NCI-H510A treated with DMSO at 0.1 percent for 48 hours (cell line): ENCODE data around the gene LGALS8.
"Not testable (repeated sequence)": the region's sequence is repeated elsewhere in the genome, so short reads cannot be mapped to it uniquely, and the experiment has no call there.

Source experiments
- DNase-seq: peaks from one replicate; lab custom pipeline; 2025; lab: John Stamatoyannopoulos, UW

Gene LGALS8

GRCh38 chr1:236541710-236542109, 17.9 kb downstream of the LGALS8 start:
- no peak for DNase-seq

DNA sequence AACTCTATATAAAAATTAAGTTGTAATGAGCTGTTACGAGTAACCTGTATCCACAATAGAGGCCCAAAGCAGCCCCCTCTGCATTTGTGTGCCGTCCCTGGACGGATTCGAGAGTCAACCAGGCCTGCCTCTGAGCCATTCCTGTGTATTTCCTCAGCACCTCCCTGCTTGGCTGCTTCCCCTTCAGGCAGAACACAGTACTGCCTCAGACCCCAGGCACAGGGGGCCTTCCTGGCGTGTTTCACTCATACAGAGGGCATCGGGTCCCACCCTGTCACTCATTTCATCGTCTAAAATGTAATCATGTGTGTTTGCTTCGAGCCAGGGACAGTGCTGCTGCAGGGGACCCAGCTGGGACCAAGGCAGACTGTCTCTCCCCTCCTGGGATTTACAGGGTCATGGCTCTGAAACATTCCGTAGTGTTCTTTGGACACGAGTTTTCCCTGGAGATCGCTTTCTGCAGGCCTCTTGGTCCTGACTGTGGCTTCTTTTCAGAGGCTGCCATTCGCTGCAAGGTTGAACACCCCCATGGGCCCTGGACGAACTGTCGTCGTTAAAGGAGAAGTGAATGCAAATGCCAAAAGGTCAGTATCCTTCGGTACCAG, 19.4 kb downstream of the LGALS8 start:
- DNase-seq = no peak

GRCh38 chr1:236545621-236546169, 21.9 kb downstream of the LGALS8 start:
- DNase-seq = no peak

- no peak for DNase-seq
Measured at GRCh38 chr1:236548452-236548851, 24.7 kb downstream of the LGALS8 start.

GRCh38 chr1:236550961-236551851, 27.4 kb downstream of the LGALS8 start:
- no peak for DNase-seq

DNA sequence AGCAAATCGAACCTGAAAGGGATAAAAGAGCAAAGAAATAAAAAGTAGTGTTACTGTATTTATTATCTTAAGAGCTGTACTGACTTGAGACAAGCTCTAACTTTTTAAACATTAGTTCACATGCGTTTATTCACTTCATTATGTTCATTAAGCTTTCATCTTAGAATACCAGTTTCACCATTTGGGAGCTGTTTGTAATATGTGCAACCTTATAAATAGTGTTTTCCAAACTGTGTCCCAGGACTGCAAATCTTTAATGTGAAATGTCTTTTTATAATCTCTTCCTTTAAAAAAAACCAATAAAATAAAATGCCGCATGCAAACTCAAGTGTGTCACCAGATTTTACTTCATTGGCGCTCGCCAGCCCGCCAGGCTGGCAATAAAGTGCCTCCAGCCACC, 28.3 kb downstream of the LGALS8 start:
- DNase-seq = no peak

- no peak for DNase-seq
Measured at GRCh38 chr1:236552901-236553300, 29.1 kb downstream of the LGALS8 start.

- DNase-seq = no peak
Measured at GRCh38 chr1:236553370-236553769, 29.6 kb downstream of the LGALS8 start.

- DNase-seq = no peak
Measured at GRCh38 chr1:236556606-236557005, 32.8 kb downstream of the LGALS8 start.

GRCh38 chr1:236558081-236558480, 34.3 kb downstream of the LGALS8 start:
- no peak for DNase-seq

GRCh38 chr1:236558846-236559245, 35.1 kb downstream of the LGALS8 start:
- DNase-seq = no peak

DNA sequence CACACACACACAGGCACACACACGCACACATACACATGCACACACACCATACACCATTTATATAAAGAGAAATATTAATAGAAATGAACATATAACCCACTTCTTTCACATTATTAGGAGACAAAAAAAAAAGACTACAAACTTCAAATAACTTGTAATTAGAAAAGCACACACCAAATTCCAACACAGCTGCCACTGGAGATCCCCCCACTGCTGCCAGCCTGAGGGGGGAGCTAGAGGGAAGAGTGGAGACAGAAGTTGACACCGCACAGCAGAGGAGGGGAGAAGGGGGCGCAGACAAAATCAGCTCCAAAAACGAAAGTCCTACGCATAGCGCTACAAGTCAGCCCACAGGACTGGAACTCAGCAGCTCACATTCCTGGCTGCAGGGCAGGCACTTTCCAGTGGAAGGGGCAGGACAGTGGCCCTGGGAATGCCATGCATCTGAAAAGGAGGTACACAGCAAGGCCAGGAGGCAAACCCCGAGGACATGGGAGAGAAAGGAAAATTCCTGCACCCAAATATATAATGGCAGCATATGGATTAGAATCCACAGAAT, 36.5 kb downstream of the LGALS8 start:
- DNase-seq = no peak

- no peak for DNase-seq
Measured at GRCh38 chr1:236561976-236562375, 38.2 kb downstream of the LGALS8 start.

DNA sequence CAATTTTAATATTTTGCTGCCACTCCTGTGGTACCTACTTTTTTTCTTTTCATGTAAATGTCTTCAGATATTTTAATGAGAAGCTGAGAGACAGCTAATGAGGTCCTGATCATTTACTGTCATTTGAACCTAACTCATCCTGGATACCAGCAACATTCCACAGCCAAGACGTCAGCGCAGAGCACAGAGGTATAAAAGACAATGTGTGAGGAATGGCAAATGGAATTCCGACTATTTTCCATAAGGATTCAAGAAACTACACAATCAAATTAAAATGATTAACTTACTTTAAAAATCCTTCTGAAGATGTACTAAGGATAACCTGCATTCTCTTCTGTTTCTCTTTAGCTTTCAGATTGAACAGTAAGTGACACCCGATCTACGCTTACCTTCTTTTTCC, 41.7 kb downstream of the LGALS8 start:
- DNase-seq = no peak

GRCh38 chr1:236568285-236568894, 44.6 kb downstream of the LGALS8 start:
- DNase-seq = no peak

- DNase-seq = no peak
Measured at GRCh38 chr1:236575523-236575922, 51.7 kb downstream of the LGALS8 start.

GRCh38 chr1:236576004-236576403, 52.2 kb downstream of the LGALS8 start:
- no peak for DNase-seq

- not testable (repeated sequence) for DNase-seq
Measured at GRCh38 chr1:236577041-236577440, 53.3 kb downstream of the LGALS8 start.

DNA sequence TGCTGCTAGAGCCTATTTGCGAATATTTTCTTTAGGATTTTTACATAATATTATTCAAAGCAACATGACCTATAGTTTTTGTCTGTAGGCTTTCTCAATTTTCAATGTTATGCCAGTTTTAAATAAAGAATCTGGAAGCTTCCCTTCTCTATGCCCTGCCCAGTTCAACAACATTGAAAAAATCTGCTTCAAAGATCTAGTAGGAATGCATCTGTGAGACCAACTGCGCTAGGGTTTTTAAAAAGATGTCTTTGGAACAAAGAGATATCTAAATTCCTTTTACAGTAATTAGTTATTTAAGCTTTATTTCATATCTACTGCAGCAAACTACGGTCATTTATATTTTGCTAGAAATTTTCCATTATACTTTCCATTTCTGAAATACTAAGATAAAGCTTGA, 54.9 kb downstream of the LGALS8 start:
- no peak for DNase-seq

DNA sequence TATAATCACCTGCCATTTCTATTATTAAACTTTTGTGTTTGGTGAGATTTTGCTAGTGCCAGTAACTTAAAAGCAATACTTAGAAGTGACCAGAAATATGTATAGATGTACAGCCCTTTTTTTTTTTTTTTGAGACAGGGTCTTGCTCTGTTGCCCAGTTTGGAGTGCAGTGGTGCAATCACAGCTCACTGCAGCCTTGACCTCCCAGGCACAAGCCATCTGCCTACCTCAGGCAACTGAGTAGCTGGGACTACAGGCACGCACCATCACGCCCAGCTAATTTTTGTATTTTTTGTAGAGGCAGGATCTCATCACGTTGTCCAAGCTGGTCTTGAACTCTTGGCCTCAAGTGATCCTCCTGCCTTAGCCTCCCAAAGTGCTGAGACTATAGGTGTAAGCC, 56.6 kb downstream of the LGALS8 start:
- not testable (repeated sequence) for DNase-seq

DNA sequence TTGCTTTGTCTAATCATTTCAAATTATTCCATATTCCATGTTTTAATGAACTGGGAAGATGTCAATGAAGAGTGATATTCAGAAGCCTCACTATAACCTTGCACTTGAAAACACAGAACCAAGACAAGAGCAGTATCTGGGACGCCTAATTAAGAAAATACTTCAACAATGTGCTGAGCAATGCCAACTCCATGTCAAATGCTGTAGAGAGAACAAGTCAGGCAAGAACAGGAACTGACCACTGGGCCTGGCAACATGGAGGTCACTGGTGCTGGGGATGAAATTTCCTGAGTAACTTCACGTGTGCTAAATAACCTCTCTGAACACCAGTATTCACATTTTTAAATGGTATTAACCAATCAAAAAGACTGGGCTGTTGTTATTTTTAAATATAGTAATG, 57.7 kb downstream of the LGALS8 start:
- DNase-seq = no peak

- DNase-seq = no peak
Measured at GRCh38 chr1:236589531-236589930, 65.7 kb downstream of the LGALS8 start.
